Astrocyte (in vitro differentiated cells and primary cell): ENCODE results near the gene FAT1. TPM values are rescaled to one million over a fixed set of nuclear protein-coding genes. Genes with fewer than 3 reads are reported as not detected.
A peak's percentile ranks its signal among the peaks of the same experiment; 100 is the strongest.

Experiments
- DNase-seq: peaks from one replicate; pipeline ENCODE4 v3.0.0-alpha.2; 2010; ENCODE audit warnings: low read depth
- FAIRE-seq: peaks from 2 replicates; lab custom pipeline; 2011; peaks lifted over from hg19 to GRCh38; lab: Jason Lieb, UNC
- H2AFZ ChIP-seq: 2 replicates; pipeline ENCODE4 v1.6.0; 2012; ENCODE audit warnings: low read depth, low read length, inconsistent platforms
- H3K27ac ChIP-seq: 2 replicates; pipeline ENCODE4 v1.5.1; 2011; ENCODE audit warnings: low read depth, low read length, inconsistent platforms
- H3K27me3 ChIP-seq: 2 replicates; pipeline ENCODE4 v1.6.0; 2011; ENCODE audit warnings: low read length, inconsistent platforms; ENCODE audit not compliant: insufficient read depth
- H3K36me3 ChIP-seq: 2 replicates; pipeline ENCODE4 v1.5.1; 2011; ENCODE audit warnings: low read length, inconsistent platforms; ENCODE audit not compliant: insufficient read depth
- H3K4me1 ChIP-seq: 2 replicates; pipeline ENCODE4 v1.5.1; 2011; ENCODE audit warnings: low read length, inconsistent platforms; ENCODE audit not compliant: insufficient read depth
- H3K4me2 ChIP-seq: 2 replicates; pipeline ENCODE4 v1.6.0; 2012; ENCODE audit warnings: low read length, inconsistent platforms
- H3K4me3 ChIP-seq: 2 replicates; pipeline ENCODE4 v1.5.1; 2011; ENCODE audit warnings: low read depth, mild to moderate bottlenecking, low read length, inconsistent platforms; ENCODE audit not compliant: insufficient read depth
- H3K79me2 ChIP-seq: 2 replicates; pipeline ENCODE4 v1.6.0; 2012; ENCODE audit warnings: mild to moderate bottlenecking, low read length, inconsistent platforms; ENCODE audit not compliant: insufficient read depth
- H3K9ac ChIP-seq: 2 replicates; pipeline ENCODE4 v1.6.0; 2012; ENCODE audit warnings: mild to moderate bottlenecking, low read length, inconsistent platforms
- H3K9me3 ChIP-seq: 2 replicates; pipeline ENCODE4 v1.5.1; 2012; ENCODE audit warnings: low read depth, mild to moderate bottlenecking, low read length, inconsistent platforms; ENCODE audit not compliant: insufficient read depth
- H4K20me1 ChIP-seq: 2 replicates; pipeline ENCODE4 v1.6.0; 2012; ENCODE audit warnings: low read length, inconsistent platforms; ENCODE audit not compliant: insufficient read depth
- H3K27ac Mint-ChIP-seq: one replicate; pipeline ENCODE4 v1.8.0; 2021; ENCODE audit warnings: mild to moderate bottlenecking, mixed read lengths; ENCODE audit not compliant: unreplicated experiment
- H3K27me3 Mint-ChIP-seq: one replicate; pipeline ENCODE4 v1.8.0; 2021; ENCODE audit warnings: low read depth, mixed read lengths; ENCODE audit not compliant: unreplicated experiment
- H3K36me3 Mint-ChIP-seq: one replicate; pipeline ENCODE4 v1.8.0; 2021; ENCODE audit warnings: low read depth, mixed read lengths; ENCODE audit not compliant: unreplicated experiment
- H3K4me1 Mint-ChIP-seq: one replicate; pipeline ENCODE4 v1.8.0; 2021; ENCODE audit warnings: low read depth, mixed read lengths; ENCODE audit not compliant: unreplicated experiment
- H3K4me3 Mint-ChIP-seq: one replicate; pipeline ENCODE4 v1.8.0; 2021; ENCODE audit warnings: mild to moderate bottlenecking, moderate library complexity, mixed read lengths; ENCODE audit not compliant: unreplicated experiment
- H3K9me3 Mint-ChIP-seq: one replicate; pipeline ENCODE4 v1.8.0; 2021; ENCODE audit warnings: mild to moderate bottlenecking, mixed read lengths; ENCODE audit not compliant: unreplicated experiment
- EZH2 ChIP-seq: IDR thresholded peaks from 2 replicates; pipeline ENCODE4 v1.6.1; 2012; ENCODE audit warnings: mild to moderate bottlenecking, low read length, inconsistent platforms; ENCODE audit not compliant: insufficient read depth
- total RNA-seq: library from RNA; stranded (reverse); gene quantifications from 2 replicates; pipeline ENCODE4 v1.2.1, GENCODE V29; 2021
- TF ChIP-seq, protein P1 (sequence below): IDR thresholded peaks from 2 replicates; pipeline ENCODE4 v1.5.1; 2011; ENCODE audit warnings: low read depth, mild to moderate bottlenecking, inconsistent platforms, low read length, moderate library complexity; ENCODE audit not compliant: insufficient read depth

The FAT1 gene
- total RNA-seq, 1 donor from 2014 or later, result 590 TPM

- Mint-ChIP-seq H3K9me3 (no peaks in the 10 kb centered on the region), H3K4me3 (no peak overlapping the region), H3K36me3 (peaks cover 45% of the 10 kb centered on the region), H3K4me1 (peaks cover 23% of the 10 kb centered on the region), H3K27me3 (no peaks in the 10 kb centered on the region), H3K27ac (no peak overlapping the region)
- TF ChIP-seq EZH2, result no peak
- TF ChIP-seq, protein P1, sequence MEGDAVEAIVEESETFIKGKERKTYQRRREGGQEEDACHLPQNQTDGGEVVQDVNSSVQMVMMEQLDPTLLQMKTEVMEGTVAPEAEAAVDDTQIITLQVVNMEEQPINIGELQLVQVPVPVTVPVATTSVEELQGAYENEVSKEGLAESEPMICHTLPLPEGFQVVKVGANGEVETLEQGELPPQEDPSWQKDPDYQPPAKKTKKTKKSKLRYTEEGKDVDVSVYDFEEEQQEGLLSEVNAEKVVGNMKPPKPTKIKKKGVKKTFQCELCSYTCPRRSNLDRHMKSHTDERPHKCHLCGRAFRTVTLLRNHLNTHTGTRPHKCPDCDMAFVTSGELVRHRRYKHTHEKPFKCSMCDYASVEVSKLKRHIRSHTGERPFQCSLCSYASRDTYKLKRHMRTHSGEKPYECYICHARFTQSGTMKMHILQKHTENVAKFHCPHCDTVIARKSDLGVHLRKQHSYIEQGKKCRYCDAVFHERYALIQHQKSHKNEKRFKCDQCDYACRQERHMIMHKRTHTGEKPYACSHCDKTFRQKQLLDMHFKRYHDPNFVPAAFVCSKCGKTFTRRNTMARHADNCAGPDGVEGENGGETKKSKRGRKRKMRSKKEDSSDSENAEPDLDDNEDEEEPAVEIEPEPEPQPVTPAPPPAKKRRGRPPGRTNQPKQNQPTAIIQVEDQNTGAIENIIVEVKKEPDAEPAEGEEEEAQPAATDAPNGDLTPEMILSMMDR, result no peak
- DNase-seq (peak; percentile 18), FAIRE-seq (no peak)
- Histone ChIP-seq H3K4me3 (no peak overlapping the region), H3K27me3 (no peaks in the 10 kb centered on the region), H3K4me2 (no peak overlapping the region), H4K20me1 (peaks cover 75% of the 10 kb centered on the region), H2AFZ (no peak overlapping the region), H3K4me1 (peaks cover 18% of the 10 kb centered on the region), H3K9ac (no peak overlapping the region), H3K9me3 (no peaks in the 10 kb centered on the region), H3K79me2 (peaks cover 65% of the 10 kb centered on the region), H3K36me3 (peaks cover 61% of the 10 kb centered on the region), H3K27ac (no peak overlapping the region)
Observed at GRCh38 chr4:186617921-186618320, 105.7 kb downstream of the FAT1 start.

DNA sequence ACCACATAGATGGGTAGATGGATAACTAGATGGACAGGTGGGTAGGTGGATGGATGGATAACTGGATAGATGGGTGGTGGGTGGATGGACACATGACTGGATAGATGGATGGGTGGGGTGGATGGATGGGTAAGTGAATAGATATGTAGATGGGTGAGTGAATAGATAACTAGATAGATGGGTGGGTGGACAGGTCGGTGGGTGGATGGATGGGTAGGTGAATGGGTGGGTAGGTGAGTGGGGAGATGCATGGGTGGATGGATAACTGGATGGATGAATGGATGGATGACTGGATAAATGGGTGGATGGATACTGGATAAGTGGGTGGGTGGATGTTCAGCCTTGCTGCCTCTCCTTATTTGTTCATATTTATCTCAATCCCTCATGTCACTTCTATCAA lies 116.2 kb downstream of the FAT1 start:
- FAIRE-seq, result no peak

DNA sequence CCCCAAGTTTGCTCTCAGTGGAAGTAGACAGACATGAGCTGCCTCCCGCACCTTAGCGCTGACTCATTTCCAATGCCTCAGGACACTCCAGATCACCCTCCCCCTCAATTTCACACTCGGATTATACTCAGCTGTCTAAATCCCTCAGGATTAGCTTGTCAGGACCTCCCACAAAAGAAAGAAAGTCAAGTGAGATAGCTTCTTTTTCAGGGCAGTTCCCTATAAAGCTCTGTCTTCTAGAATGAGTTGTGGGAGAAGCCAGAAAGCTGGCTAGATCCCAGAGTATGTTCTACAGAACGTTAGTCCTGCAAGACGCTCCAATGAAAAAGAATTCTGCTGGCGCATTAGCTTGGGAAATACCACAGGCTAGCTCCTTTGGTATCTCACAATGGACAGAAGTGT lies 117.1 kb downstream of the FAT1 start:
- Histone ChIP-seq H3K4me2 (peak overlapping the region; percentile 21), H2AFZ (no peak overlapping the region), H3K9me3 (no peaks in the 10 kb centered on the region), H3K9ac (no peak overlapping the region), H3K36me3 (peaks cover 72% of the 10 kb centered on the region), H3K4me3 (no peak overlapping the region), H3K79me2 (peaks cover 12% of the 10 kb centered on the region), H3K27me3 (no peaks in the 10 kb centered on the region), H3K27ac (no peak overlapping the region), H4K20me1 (peaks cover 49% of the 10 kb centered on the region), H3K4me1 (peaks cover 4% of the 10 kb centered on the region)
- no peak for TF ChIP-seq EZH2
- TF ChIP-seq, protein P1, result no peak
- peak overlapping the region; percentile 43 for H3K4me3 Mint-ChIP-seq
- H3K36me3 Mint-ChIP-seq, result peaks cover 56% of the 10 kb centered on the region
- peaks cover 20% of the 10 kb centered on the region for H3K4me1 Mint-ChIP-seq
- DNase-seq (peak; percentile 41), FAIRE-seq (no peak)
- peak overlapping the region; percentile 13 for H3K27ac Mint-ChIP-seq
- no peaks in the 10 kb centered on the region for H3K27me3 Mint-ChIP-seq
- no peaks in the 10 kb centered on the region for H3K9me3 Mint-ChIP-seq

More for the DNA sequence above, 116.2 kb downstream of the FAT1 start:
- Histone ChIP-seq H3K79me2 (peaks cover 12% of the 10 kb centered on the region), H3K9me3 (no peaks in the 10 kb centered on the region), H4K20me1 (peaks cover 47% of the 10 kb centered on the region), H3K4me1 (peaks cover 4% of the 10 kb centered on the region), H3K4me2 (no peak overlapping the region), H3K36me3 (peaks cover 72% of the 10 kb centered on the region), H3K27ac (no peak overlapping the region), H3K4me3 (no peak overlapping the region), H3K9ac (no peak overlapping the region), H3K27me3 (no peaks in the 10 kb centered on the region), H2AFZ (no peak overlapping the region)
- DNase-seq, result no peak
- TF ChIP-seq, protein P1, result no peak
- no peak for TF ChIP-seq EZH2
- H3K4me1 Mint-ChIP-seq, result peaks cover 20% of the 10 kb centered on the region
- H3K9me3 Mint-ChIP-seq, result no peaks in the 10 kb centered on the region
- H3K27ac Mint-ChIP-seq, result no peak overlapping the region
- H3K27me3 Mint-ChIP-seq, result no peaks in the 10 kb centered on the region
- H3K36me3 Mint-ChIP-seq, result peaks cover 56% of the 10 kb centered on the region
- H3K4me3 Mint-ChIP-seq, result no peak overlapping the region
